MM.1S (cell line): Measurements from ENCODE around the gene DCST2.

ENCODE experiments used
- DNase-seq: peaks from one replicate; pipeline ENCODE4 v3.0.0-alpha.2; 2015
- H2AFZ ChIP-seq: fragments of 300-600 bp; sonication (generic); 2 replicates; pipeline ENCODE4 v1.6.0; 2016; ENCODE audit warnings: antibody characterized with exemption, low read length
- H3F3A ChIP-seq: fragments of 300-600 bp; sonication (generic); 2 replicates; pipeline ENCODE4 v1.6.1; 2016; ENCODE audit warnings: mild to moderate bottlenecking, antibody characterized with exemption, low read length, moderate library complexity, mixed read lengths; ENCODE audit not compliant: insufficient read depth
- H3K27ac ChIP-seq: fragments of 300-600 bp; sonication (generic); 2 replicates; pipeline ENCODE4 v1.5.1; 2016; ENCODE audit warnings: mild to moderate bottlenecking, low read length
- H3K27me3 ChIP-seq: fragments of 300-600 bp; sonication (generic); replicated peaks from 2 replicates; pipeline ENCODE4 v1.6.0; 2016; ENCODE audit warnings: low read length; ENCODE audit not compliant: insufficient read depth
- H3K36me3 ChIP-seq: fragments of 300-600 bp; sonication (generic); replicated peaks from 2 replicates; pipeline ENCODE4 v1.6.1; 2016; ENCODE audit warnings: mild to moderate bottlenecking, low read length, mixed read lengths; ENCODE audit not compliant: insufficient read depth
- H3K4me1 ChIP-seq: fragments of 300-600 bp; sonication (generic); 2 replicates; pipeline ENCODE4 v1.6.1; 2016; ENCODE audit warnings: low read length, mixed read lengths
- H3K4me2 ChIP-seq: fragments of 300-600 bp; sonication (generic); 2 replicates; pipeline ENCODE4 v1.6.0; 2016; ENCODE audit warnings: low read depth, low read length
- H3K4me3 ChIP-seq: fragments of 300-600 bp; sonication (generic); 2 replicates; pipeline ENCODE4 v1.5.1; 2016; ENCODE audit warnings: low read length, mixed read lengths
- H3K79me2 ChIP-seq: fragments of 300-600 bp; sonication (generic); 2 replicates; pipeline ENCODE4 v1.6.1; 2016; ENCODE audit warnings: mixed run types, low read length, mixed read lengths
- H3K9ac ChIP-seq: fragments of 300-600 bp; sonication (generic); 2 replicates; pipeline ENCODE4 v1.6.1; 2016; ENCODE audit warnings: low read length, mixed read lengths
- H3K9me2 ChIP-seq: fragments of 300-600 bp; sonication (generic); replicated peaks from 2 replicates; pipeline ENCODE4 v1.6.1; 2016; ENCODE audit warnings: mild to moderate bottlenecking, low read length, mixed read lengths; ENCODE audit not compliant: insufficient read depth
- H3K9me3 ChIP-seq: fragments of 300-600 bp; sonication (generic); replicated peaks from 2 replicates; pipeline ENCODE4 v1.6.1; 2016; ENCODE audit warnings: mild to moderate bottlenecking, low read length, mixed read lengths; ENCODE audit not compliant: insufficient read depth
- H4K20me1 ChIP-seq: fragments of 300-600 bp; sonication (generic); 2 replicates; pipeline ENCODE4 v1.6.1; 2016; ENCODE audit warnings: mild to moderate bottlenecking, low read length, moderate library complexity, mixed read lengths; ENCODE audit not compliant: insufficient read depth
- CTCF ChIP-seq: fragments of 300-600 bp; sonication (generic); IDR thresholded peaks from 2 replicates; pipeline ENCODE4 v1.5.1; 2016; ENCODE audit warnings: antibody characterized with exemption, low read length, mixed read lengths
- EZH2 ChIP-seq: fragments of 300-600 bp; sonication (generic); optimal IDR thresholded peaks from 2 replicates; pipeline ENCODE3; 2017; ENCODE audit warnings: low read depth, mild to moderate bottlenecking, antibody characterized with exemption, low read length, mixed read lengths
- EZH2phosphoT487 ChIP-seq: fragments of 300-600 bp; sonication (generic); IDR thresholded peaks from 2 replicates; pipeline ENCODE4 v1.6.1; 2018; ENCODE audit warnings: antibody characterized with exemption, low read length

DCST2 gene

GRCh38 chr1:155026154-155026553 lies 7.4 kb downstream of the DCST2 start:
- H3K79me2 ChIP-seq, result no peaks in the 10 kb centered on the region
- H3K9me3 ChIP-seq, result no peaks in the 10 kb centered on the region
- no peaks in the 10 kb centered on the region for H3K27me3 ChIP-seq
- no peak overlapping the region for H2AFZ ChIP-seq
- H3K9ac ChIP-seq, result no peak overlapping the region
- TF ChIP-seq CTCF (no peak), EZH2 (no peak), EZH2phosphoT487 (no peak)
- H3K9me2 ChIP-seq, result no peaks in the 10 kb centered on the region
- H3K27ac ChIP-seq, result no peak overlapping the region
- H3K4me2 ChIP-seq, result no peak overlapping the region
- H3K4me1 ChIP-seq, result no peaks in the 10 kb centered on the region
- no peaks in the 10 kb centered on the region for H3K36me3 ChIP-seq
- H3K4me3 ChIP-seq, result no peak overlapping the region
- H4K20me1 ChIP-seq, result no peaks in the 10 kb centered on the region
- H3F3A ChIP-seq, result no peaks in the 10 kb centered on the region
- no peak for DNase-seq

- H3K9ac ChIP-seq, result no peak overlapping the region
- H3K79me2 ChIP-seq, result no peaks in the 10 kb centered on the region
- H3K9me2 ChIP-seq, result no peaks in the 10 kb centered on the region
- H2AFZ ChIP-seq, result no peak overlapping the region
- no peaks in the 10 kb centered on the region for H3K9me3 ChIP-seq
- H3K36me3 ChIP-seq, result no peaks in the 10 kb centered on the region
- H3F3A ChIP-seq, result 0 out of 2 replicates have a peak, but pooled peaks cover 4% of the 10 kb centered on the region
- no peak for DNase-seq
- TF ChIP-seq EZH2phosphoT487 (no peak), EZH2 (no peak), CTCF (no peak)
- no peaks in the 10 kb centered on the region for H3K4me1 ChIP-seq
- H3K4me2 ChIP-seq, result no peak overlapping the region
- no peaks in the 10 kb centered on the region for H4K20me1 ChIP-seq
- H3K27ac ChIP-seq, result no peak overlapping the region
- no peaks in the 10 kb centered on the region for H3K27me3 ChIP-seq
- no peak overlapping the region for H3K4me3 ChIP-seq
These were observed 9.3 kb downstream of the DCST2 start for GRCh38 chr1:155024315-155024714.

- Histone ChIP-seq H3F3A (0 out of 2 replicates have a peak, but pooled peaks cover 4% of the 10 kb centered on the region), H3K79me2 (no peaks in the 10 kb centered on the region), H2AFZ (no peak overlapping the region), H3K4me2 (no peak overlapping the region), H3K9me2 (no peaks in the 10 kb centered on the region), H3K27ac (no peak overlapping the region), H4K20me1 (no peaks in the 10 kb centered on the region), H3K9me3 (no peaks in the 10 kb centered on the region), H3K9ac (no peak overlapping the region), H3K36me3 (no peaks in the 10 kb centered on the region), H3K4me1 (no peaks in the 10 kb centered on the region), H3K27me3 (no peaks in the 10 kb centered on the region), H3K4me3 (no peak overlapping the region)
- DNase-seq, result no peak
- no peak for TF ChIP-seq CTCF
- TF ChIP-seq EZH2, result no peak
- TF ChIP-seq EZH2phosphoT487, result no peak
These were observed 10.0 kb downstream of the DCST2 start for GRCh38 chr1:155023627-155024026.

- Histone ChIP-seq H3K27me3 (no peaks in the 10 kb centered on the region), H2AFZ (no peak overlapping the region), H3K9ac (no peak overlapping the region), H4K20me1 (no peaks in the 10 kb centered on the region), H3K4me2 (no peak overlapping the region), H3F3A (peaks cover 5% of the 10 kb centered on the region; the same call in 1 of the 2 replicates), H3K27ac (no peak overlapping the region), H3K4me1 (peaks cover 2% of the 10 kb centered on the region), H3K9me2 (no peaks in the 10 kb centered on the region), H3K4me3 (no peak overlapping the region), H3K36me3 (no peaks in the 10 kb centered on the region), H3K9me3 (no peaks in the 10 kb centered on the region), H3K79me2 (no peaks in the 10 kb centered on the region)
- DNase-seq, result no peak
- TF ChIP-seq EZH2 (no peak), CTCF (no peak), EZH2phosphoT487 (no peak)
These were observed 10.7 kb downstream of the DCST2 start for GRCh38 chr1:155022927-155023236.
